ENCODE measurements around the gene SPRN.
"Not testable (repeated sequence)": the region's sequence is repeated elsewhere in the genome, so short reads cannot be mapped to it uniquely, and the experiment has no call there.

The SPRN gene, protein sequence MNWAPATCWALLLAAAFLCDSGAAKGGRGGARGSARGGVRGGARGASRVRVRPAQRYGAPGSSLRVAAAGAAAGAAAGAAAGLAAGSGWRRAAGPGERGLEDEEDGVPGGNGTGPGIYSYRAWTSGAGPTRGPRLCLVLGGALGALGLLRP
- 0 reads per million in 2 donors for total RNA-seq

- not testable (repeated sequence) for DNase-seq
Measured at GRCh38 chr10:133424601-133425000, at the start of gene SPRN. TSS of gene SPRN (minus strand) at chr10:133424625. CDS start at chr10:133423681, 944 bp downstream.

DNA sequence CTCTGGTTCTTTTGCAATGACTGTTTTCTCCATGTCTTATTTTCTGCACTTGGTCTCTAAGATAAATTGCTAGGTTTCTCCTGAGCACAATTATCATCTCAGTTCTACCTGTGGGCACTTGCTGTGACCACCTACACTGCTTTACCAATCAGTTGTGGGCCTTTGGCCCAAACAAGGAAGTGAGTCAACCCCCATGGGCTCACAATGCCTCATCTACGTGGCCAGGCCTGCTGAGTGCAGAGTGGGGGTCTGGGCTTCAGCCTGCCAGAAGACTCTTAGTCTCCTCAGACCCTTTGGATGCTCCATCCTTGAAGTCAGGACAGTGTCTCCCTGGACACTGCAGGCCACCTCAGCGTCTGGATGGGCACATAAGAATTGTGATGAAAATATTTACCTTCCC lies 49.6 kb upstream of the SPRN start:
- no peak for DNase-seq

- no peak for DNase-seq
Measured at GRCh38 chr10:133473270-133473669, 48.8 kb upstream of the SPRN start.

DNA sequence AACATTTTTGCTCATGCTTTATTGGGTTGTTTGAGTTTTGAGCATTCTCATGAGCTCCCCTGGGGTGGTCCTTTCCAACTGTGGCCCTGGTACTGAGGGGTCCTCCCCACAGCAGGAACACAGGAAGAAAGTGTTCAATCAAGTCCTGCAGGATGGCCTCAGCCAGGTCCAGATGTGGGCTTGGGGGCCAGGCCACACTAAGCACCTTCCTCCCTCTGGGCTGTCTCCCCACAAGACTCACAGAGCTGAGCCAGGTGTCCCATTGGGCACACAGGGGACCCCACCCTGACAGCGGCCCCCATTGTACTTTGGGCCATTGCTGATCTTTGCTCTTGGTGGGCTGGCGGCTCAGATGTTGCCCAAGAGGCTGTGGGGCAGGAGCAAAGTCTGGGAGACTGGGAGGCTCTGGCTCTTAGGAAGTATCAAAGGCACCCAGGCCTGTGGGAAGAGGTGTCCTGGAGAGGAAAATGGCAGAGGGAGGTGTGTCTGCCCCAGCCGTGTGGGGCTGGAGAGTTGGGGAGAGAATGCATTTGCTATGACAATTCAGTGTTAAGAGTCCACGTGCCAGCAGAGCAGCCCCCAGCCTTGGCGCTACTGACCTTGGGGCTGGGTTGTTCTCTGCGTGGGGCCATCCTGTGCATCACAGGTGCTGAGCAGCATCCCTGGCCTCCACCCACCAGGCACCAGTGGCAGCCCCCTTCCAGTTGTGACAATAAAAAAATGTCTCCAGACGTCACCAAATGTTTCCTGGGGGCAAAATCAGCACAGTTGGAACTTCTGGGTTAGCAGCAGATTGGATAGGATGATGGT lies 47.1 kb upstream of the SPRN start:
- no peak for DNase-seq

DNA sequence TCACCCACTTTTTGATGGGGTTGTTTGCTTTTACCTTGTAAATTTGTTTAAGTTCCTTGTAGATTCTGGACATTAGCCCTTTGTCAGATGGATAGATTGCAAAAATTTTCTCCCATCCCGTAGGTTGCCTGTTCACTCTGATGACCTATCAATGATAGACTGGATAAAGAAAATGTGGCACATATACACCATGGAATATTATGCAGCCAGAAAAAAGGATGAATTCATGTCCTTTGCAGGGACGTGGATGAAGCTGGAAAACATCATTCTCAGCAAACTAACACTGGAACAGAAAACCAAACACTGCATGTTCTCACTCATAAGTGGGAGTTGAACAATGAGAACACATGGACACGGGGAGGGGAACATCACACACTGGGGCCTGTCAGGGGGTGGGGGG lies 44.8 kb upstream of the SPRN start:
- not testable (repeated sequence) for DNase-seq

- no peak for DNase-seq
Measured at GRCh38 chr10:133467286-133467911, 43.0 kb upstream of the SPRN start.

DNA sequence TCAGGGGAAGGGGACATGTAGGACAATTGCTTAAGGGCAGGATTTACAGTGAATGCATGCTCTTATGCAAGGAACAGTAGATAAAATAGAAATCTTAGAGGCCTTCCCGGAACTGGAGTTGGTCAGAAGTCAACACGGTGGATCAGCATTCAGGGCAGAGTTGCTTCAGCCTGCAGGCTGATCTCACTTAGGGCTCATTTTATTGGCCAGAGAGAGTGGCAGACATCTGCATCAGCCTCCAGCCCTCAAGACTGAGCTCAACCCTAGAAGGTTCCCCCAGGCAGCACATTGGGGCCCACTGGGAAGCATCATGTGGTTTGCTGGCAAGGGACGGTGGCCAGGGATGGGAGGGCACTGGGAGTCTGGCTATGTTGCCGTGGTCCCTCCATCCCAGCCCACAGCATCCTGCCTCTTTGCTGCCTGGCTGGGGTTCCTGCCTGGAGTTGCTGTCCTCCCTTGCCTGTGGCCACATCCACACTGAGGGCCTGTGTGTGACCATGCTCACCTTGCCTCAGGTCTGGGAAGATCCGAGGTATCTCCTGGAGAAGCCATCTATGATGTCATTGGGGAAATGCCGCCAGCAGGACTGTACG lies 42.4 kb upstream of the SPRN start:
- DNase-seq = no peak

- DNase-seq = no peak
Measured at GRCh38 chr10:133465950-133466474, 41.6 kb upstream of the SPRN start.

GRCh38 chr10:133465191-133465949 lies 40.9 kb upstream of the SPRN start:
- no peak for DNase-seq

GRCh38 chr10:133464582-133465031 lies 40.2 kb upstream of the SPRN start:
- DNase-seq = no peak

GRCh38 chr10:133462512-133463305 lies 38.3 kb upstream of the SPRN start:
- DNase-seq = no peak

DNA sequence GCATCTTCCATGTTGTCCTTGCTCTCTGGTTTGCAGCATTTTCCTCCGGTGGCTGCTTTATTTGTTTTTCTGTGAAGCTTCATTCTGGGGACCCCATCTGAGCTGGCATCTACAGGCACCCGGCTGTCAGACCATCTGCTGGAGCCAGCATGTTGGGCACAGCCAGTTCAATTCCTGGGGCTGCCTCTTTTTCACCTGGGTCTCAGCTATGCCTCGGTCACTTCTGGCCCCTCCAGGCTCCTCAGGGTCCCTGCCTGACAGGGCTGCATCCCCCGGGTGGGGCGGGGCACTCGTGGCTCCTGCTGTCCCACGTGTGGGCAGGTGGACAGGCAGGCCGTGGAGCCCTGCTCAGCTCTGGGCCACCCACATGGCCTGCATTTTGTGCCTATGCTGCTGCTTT lies 37.4 kb upstream of the SPRN start:
- DNase-seq = no peak

DNA sequence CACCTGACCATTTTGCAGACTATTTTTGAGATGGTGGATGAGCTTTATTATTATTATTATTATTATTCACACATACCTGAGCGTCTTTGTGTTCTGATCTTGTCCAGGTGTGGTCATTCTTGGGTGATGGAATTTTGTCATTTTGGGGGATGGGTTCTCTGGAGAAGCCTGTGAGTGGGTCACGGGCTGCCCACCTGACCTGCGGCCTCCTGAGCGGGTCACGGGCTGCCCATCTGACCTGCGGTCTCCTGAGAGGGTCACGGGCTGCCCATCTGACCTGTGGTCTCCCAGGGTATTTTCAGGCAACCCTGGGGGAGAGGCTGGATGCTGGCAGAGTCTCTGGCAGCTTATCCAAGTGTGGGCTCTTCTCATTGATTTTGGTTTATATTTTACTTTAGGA lies 36.6 kb upstream of the SPRN start:
- DNase-seq = no peak

- no peak for DNase-seq
Measured at GRCh38 chr10:133460208-133460769, 35.9 kb upstream of the SPRN start.

DNA sequence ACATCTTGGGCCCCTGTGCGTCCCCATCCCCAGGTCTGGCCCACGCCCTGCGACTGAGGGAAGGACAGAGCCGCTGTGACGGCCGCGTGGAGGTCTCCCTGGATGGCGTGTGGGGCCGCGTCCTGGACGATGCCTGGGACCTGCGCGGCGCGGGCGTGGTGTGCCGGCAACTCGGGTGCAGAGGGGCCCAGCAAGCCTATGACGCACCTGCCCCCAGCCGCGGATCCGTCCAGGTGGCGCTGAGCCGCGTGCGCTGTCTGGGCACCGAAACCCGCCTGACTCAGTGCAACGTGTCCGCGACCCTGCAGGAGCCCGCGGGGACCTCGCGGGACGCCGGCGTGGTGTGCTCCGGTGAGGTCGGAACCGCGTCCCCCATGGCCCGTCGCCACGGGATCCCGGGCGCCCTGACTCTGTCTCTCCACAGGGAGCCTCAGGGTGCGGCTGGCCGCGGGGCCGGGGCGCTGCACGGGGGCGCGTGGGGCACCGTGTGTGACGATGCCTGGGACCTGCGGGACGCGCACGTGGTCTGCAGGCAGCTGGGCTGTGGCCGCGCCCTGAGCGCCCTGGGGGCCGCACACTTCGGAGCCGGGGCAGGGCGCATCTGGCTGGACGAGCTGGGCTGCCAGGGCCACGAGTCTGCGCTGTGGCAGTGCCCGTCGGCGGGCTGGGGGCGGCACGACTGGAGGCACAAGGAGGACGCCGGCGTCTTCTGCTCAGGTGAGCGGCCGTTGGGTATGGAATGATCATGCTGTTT lies 35.2 kb upstream of the SPRN start:
- DNase-seq = no peak

GRCh38 chr10:133458710-133459453 lies 34.5 kb upstream of the SPRN start:
- DNase-seq = no peak

DNA sequence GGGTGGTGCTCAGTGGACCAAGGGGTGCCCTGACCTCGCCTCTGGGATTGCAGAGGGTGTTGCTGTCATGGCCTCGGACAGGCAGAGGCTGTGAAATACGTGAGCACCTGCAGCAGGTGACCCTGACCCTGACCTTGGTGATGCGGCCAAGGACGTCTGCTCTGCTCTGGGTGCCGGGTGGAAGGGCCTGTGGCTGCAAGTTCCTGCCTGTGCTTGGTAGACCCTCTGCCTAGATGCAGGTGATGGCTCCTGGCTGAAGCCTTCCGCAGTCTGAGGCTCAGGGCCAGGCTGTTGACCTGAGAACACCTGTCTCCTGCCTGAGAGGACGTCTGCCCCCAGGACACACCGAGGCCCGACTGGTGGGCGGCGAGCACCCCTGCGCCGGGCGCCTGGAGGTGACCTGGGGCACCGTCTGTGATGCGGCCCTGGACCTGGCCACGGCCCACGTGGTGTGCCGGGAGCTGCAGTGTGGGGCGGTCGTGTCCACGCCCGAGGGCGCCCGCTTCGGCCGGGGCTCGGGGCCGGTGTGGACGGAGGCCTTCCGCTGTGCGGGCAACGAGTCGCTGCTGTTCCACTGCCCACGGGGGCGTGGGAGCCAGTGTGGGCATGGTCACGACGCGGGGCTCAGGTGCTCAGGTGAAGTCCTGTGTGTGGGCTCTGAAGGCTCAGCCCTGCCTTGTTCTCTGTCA lies 33.7 kb upstream of the SPRN start:
- no peak for DNase-seq

- DNase-seq = no peak
Measured at GRCh38 chr10:133457100-133457841, 32.8 kb upstream of the SPRN start.

Measured in T-helper 9 cell (primary cell).